Loucy (cell line): ENCODE measurements around the gene CMKLR1.

Experiments
- H2AFZ ChIP-seq: fragments of 200-600 bp; sonication (generic); 2 replicates; pipeline ENCODE4 v1.6.0; 2016; ENCODE audit warnings: antibody characterized with exemption, mild to moderate bottlenecking, low read length, moderate library complexity
- H3F3A ChIP-seq: fragments of 200-600 bp; 2 replicates; pipeline ENCODE4 v1.6.0; 2016; ENCODE audit warnings: antibody characterized with exemption, low read depth, mild to moderate bottlenecking
- H3K27me3 ChIP-seq: fragments of 200-600 bp; sonication (generic); 2 replicates; pipeline ENCODE4 v1.6.1; 2014; ENCODE audit warnings: low read length, mild to moderate bottlenecking; ENCODE audit not compliant: insufficient read depth, poor library complexity, severe bottlenecking
- H3K36me3 ChIP-seq: fragments of 200-600 bp; sonication (generic); 2 replicates; pipeline ENCODE4 v1.6.1; 2016; ENCODE audit warnings: low read length; ENCODE audit not compliant: insufficient read depth
- H3K4me1 ChIP-seq: fragments of 200-600 bp; sonication (generic); 2 replicates; pipeline ENCODE4 v1.5.1; 2014; ENCODE audit warnings: low read length, mild to moderate bottlenecking; ENCODE audit not compliant: insufficient read depth, poor library complexity, severe bottlenecking
- H3K4me2 ChIP-seq: fragments of 200-600 bp; sonication (generic); 2 replicates; pipeline ENCODE4 v1.6.0; 2014; ENCODE audit warnings: antibody characterized with exemption, low read length, low read depth, mild to moderate bottlenecking; ENCODE audit not compliant: poor library complexity, severe bottlenecking
- H3K4me3 ChIP-seq: fragments of 200-600 bp; sonication (generic); 2 replicates; pipeline ENCODE4 v1.5.1; 2014; ENCODE audit warnings: low read length, mild to moderate bottlenecking, mixed read lengths; ENCODE audit not compliant: poor library complexity, severe bottlenecking
- H3K79me2 ChIP-seq: fragments of 200-600 bp; sonication (generic); 2 replicates; pipeline ENCODE4 v1.6.1; 2014; ENCODE audit warnings: low read length; ENCODE audit not compliant: insufficient read depth
- H3K9ac ChIP-seq: fragments of 200-600 bp; sonication (generic); 2 replicates; pipeline ENCODE4 v1.6.0; 2014; ENCODE audit warnings: mild to moderate bottlenecking, low read depth, low read length, moderate library complexity; ENCODE audit not compliant: poor library complexity, severe bottlenecking
- H3K9me2 ChIP-seq: fragments of 200-600 bp; sonication (generic); replicated peaks from 2 replicates; pipeline ENCODE4 v1.6.1; 2016; ENCODE audit warnings: low read depth, low read length, mixed read lengths
- H3K9me3 ChIP-seq: fragments of 200-600 bp; sonication (generic); 2 replicates; pipeline ENCODE4 v1.6.1; 2014; ENCODE audit warnings: mild to moderate bottlenecking, antibody characterized with exemption, low read length, low read depth; ENCODE audit not compliant: insufficient read depth
- H4K20me1 ChIP-seq: fragments of 200-600 bp; sonication (generic); 2 replicates; pipeline ENCODE4 v1.6.0; 2014; ENCODE audit warnings: antibody characterized with exemption, low read length, mild to moderate bottlenecking; ENCODE audit not compliant: insufficient read depth, poor library complexity, severe bottlenecking
- EZH2phosphoT487 ChIP-seq: fragments of 200-600 bp; IDR thresholded peaks from 2 replicates; pipeline ENCODE4 v1.6.1; 2018; ENCODE audit warnings: antibody characterized with exemption, mild to moderate bottlenecking, moderate library complexity, borderline replicate concordance
- TF ChIP-seq, protein P1 (sequence below): fragments of 200-600 bp; sonication (generic); conservative IDR thresholded peaks from 2 replicates; pipeline ENCODE4 v1.5.1; 2014; ENCODE audit warnings: mild to moderate bottlenecking, antibody characterized with exemption, low read length

Gene CMKLR1

DNA sequence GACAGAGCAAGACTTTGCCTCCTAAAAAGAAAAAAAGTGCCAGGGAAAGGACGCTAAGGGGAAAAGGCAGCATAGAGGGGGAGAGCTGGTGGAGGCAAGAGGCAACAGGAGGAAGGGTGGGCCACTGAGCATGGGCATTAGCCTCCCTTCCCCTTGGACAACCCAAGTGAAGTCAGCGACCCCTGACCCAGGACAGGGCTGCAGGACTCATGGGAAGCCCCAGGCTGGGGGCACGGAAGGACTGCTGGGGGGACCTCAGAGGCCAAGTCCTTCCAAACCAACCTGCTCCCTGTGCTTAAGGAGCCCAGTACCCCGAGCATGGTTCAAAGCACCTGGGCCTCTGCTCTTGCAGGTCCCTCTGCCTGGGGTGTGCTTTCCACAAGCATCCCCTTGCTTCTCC, 27.5 kb downstream of the CMKLR1 start:
- Histone ChIP-seq H4K20me1 (no peaks in the 10 kb centered on the region), H2AFZ (no peak overlapping the region), H3K4me2 (no peak overlapping the region), H3K4me3 (no peak overlapping the region), H3K79me2 (no peaks in the 10 kb centered on the region), H3K27me3 (no peaks in the 10 kb centered on the region), H3F3A (peaks cover 4% of the 10 kb centered on the region), H3K9me2 (no peaks in the 10 kb centered on the region), H3K4me1 (peaks cover 59% of the 10 kb centered on the region), H3K9ac (peak overlapping the region; percentile 72), H3K9me3 (no peaks in the 10 kb centered on the region), H3K36me3 (no peaks in the 10 kb centered on the region)
- TF ChIP-seq, protein P1, sequence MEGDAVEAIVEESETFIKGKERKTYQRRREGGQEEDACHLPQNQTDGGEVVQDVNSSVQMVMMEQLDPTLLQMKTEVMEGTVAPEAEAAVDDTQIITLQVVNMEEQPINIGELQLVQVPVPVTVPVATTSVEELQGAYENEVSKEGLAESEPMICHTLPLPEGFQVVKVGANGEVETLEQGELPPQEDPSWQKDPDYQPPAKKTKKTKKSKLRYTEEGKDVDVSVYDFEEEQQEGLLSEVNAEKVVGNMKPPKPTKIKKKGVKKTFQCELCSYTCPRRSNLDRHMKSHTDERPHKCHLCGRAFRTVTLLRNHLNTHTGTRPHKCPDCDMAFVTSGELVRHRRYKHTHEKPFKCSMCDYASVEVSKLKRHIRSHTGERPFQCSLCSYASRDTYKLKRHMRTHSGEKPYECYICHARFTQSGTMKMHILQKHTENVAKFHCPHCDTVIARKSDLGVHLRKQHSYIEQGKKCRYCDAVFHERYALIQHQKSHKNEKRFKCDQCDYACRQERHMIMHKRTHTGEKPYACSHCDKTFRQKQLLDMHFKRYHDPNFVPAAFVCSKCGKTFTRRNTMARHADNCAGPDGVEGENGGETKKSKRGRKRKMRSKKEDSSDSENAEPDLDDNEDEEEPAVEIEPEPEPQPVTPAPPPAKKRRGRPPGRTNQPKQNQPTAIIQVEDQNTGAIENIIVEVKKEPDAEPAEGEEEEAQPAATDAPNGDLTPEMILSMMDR: no peak
- TF ChIP-seq EZH2phosphoT487: no peak

DNA sequence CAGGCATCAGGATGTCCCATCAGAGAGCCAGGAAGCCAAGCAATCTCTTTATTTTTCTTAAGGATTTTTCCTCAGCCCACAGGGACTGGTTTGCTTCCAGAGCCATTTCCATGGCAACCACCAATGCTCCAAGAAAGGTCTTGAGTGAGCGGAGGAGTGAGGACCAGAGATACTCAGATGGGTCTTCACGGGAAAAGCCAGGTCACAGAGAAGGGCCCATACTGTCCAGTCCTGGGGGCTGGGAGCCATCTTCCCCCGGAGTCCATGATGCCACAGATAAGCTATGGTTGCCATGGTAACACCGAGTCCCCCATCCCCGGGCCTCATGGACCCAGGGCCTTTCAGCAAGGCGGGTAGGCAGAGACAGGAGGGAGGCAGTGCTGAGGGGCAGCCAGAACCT, 28.6 kb downstream of the CMKLR1 start:
- peaks cover 4% of the 10 kb centered on the region for H3F3A ChIP-seq
- no peak overlapping the region for H3K9ac ChIP-seq
- no peaks in the 10 kb centered on the region for H3K9me2 ChIP-seq
- no peaks in the 10 kb centered on the region for H3K79me2 ChIP-seq
- no peak overlapping the region for H3K4me3 ChIP-seq
- TF ChIP-seq, protein P1: no peak
- TF ChIP-seq EZH2phosphoT487: no peak
- no peak overlapping the region for H3K4me2 ChIP-seq
- no peak overlapping the region for H2AFZ ChIP-seq
- no peaks in the 10 kb centered on the region for H3K36me3 ChIP-seq
- no peaks in the 10 kb centered on the region for H3K27me3 ChIP-seq
- H3K4me1 ChIP-seq: peaks cover 58% of the 10 kb centered on the region
- no peaks in the 10 kb centered on the region for H4K20me1 ChIP-seq
- no peaks in the 10 kb centered on the region for H3K9me3 ChIP-seq

DNA sequence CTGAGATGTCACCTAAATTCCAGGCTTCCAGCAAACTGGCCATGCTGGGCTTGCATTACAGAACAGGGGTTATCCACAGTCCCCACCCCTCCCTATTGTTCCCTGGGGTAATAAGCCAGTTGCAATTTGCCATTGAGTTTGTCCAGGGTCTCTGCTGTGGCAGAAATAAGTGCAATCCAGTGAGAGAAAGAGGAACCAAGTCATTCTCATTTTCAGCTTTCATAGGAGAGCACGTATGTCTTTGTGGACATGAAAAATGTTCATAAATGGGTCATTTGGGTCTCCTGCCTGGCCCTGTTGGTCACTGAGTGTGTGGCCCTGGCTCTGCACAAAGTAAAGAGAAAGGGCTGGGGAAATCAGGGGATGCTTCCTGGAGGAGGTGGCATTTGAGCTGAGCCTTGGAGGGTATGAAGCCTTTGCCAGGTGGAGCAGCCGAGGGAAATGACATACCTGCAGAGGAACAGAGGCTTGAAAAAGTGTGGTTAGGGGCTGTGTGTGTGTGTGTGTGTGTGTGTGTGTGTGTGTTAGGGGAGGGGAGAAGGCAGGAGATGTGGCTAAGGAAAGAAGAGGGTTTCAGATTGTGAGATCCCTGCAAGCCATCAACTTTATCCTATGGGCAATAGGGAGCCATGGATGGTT, 29.3 kb downstream of the CMKLR1 start:
- no peaks in the 10 kb centered on the region for H3K27me3 ChIP-seq
- no peak overlapping the region for H2AFZ ChIP-seq
- peaks cover 53% of the 10 kb centered on the region for H3K4me1 ChIP-seq
- no peak overlapping the region for H3K4me2 ChIP-seq
- no peak overlapping the region for H3K4me3 ChIP-seq
- H3K9me2 ChIP-seq: no peaks in the 10 kb centered on the region
- H4K20me1 ChIP-seq: no peaks in the 10 kb centered on the region
- no peaks in the 10 kb centered on the region for H3K79me2 ChIP-seq
- peaks cover 4% of the 10 kb centered on the region for H3F3A ChIP-seq
- no peaks in the 10 kb centered on the region for H3K9me3 ChIP-seq
- no peaks in the 10 kb centered on the region for H3K36me3 ChIP-seq
- H3K9ac ChIP-seq: no peak overlapping the region
- TF ChIP-seq, protein P1: no peak
- no peak for TF ChIP-seq EZH2phosphoT487
